ENCODE results near the gene RNGTT. TPM values are rescaled to one million over a fixed set of nuclear protein-coding genes. Genes with fewer than 3 reads are reported as not detected.

The RNGTT gene
- total and polyA plus RNA-seq, 2 experiments from 2014 or later, result 7.4 to 15.6 TPM

DNA sequence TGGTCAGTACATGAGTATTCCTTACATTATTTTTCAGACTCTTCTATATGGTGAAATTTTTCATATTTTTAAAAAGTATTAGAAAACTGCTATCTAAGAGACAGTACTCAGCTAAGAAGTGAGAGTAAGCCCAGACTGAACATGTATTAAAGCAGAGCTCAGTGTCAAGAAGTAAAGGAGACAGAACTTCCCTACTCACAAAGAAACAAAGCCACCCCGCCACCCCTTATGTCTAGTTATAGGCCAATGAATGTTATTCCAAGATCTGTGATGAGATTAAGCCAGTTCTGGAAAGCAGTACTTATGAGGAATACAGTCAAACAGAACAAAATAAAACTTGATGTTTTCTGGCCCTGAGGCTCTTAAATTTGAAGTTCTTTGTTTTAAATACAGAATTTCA is 114.5 kb downstream of the RNGTT start:
- Histone ChIP-seq H3K4me1 (ENCODE audit: insufficient read depth) (no peaks in the 10 kb centered on the region), H3K27ac (no peak overlapping the region), H2AFZ (no peak overlapping the region), H3K79me2 (no peaks in the 10 kb centered on the region), H3K9me2 (replicated peaks; ENCODE audit: insufficient read depth) (no peaks in the 10 kb centered on the region), H3K4me2 (no peak overlapping the region), H4K20me1 (ENCODE audit: insufficient read depth, poor library complexity, severe bottlenecking) (no peaks in the 10 kb centered on the region), H3K9me3 (ENCODE audit: low read depth) (no peaks in the 10 kb centered on the region), H3K4me3 (no peak overlapping the region), H3K36me3 (replicated peaks; ENCODE audit: insufficient read depth, low read depth) (peaks cover 4% of the 10 kb centered on the region), H3K27me3 (no peaks in the 10 kb centered on the region)
- no peak for DNase-seq (ENCODE audit: low spot score)
- TF ChIP-seq EZH2 (IDR thresholded peaks at IDR 0.05; ENCODE audit: borderline replicate concordance), result no peak
- TF ChIP-seq EZH2phosphoT487 (IDR thresholded peaks at IDR 0.05; ENCODE audit: low read depth, severe bottlenecking, unreplicated experiment), result no peak
- TF ChIP-seq CTCF (IDR thresholded peaks at IDR 0.05; ENCODE audit: poor library complexity), result no peak
- WGBS (ENCODE audit: low lambda C conversion rate, missing lambda C conversion rate), result 85% methylated on average over 1 of the region's 1 CpG

GRCh38 chr6:88843040-88843439 is 120.4 kb downstream of the RNGTT start:
- no peaks in the 10 kb centered on the region for H4K20me1 ChIP-seq (ENCODE audit: insufficient read depth, poor library complexity, severe bottlenecking)
- no peaks in the 10 kb centered on the region for H3K79me2 ChIP-seq
- TF ChIP-seq EZH2 (IDR thresholded peaks at IDR 0.05; ENCODE audit: borderline replicate concordance) (no peak), EZH2phosphoT487 (IDR thresholded peaks at IDR 0.05; ENCODE audit: low read depth, severe bottlenecking, unreplicated experiment) (no peak), CTCF (IDR thresholded peaks at IDR 0.05; ENCODE audit: poor library complexity) (no peak)
- H3K9me2 ChIP-seq (replicated peaks; ENCODE audit: insufficient read depth), result no peaks in the 10 kb centered on the region
- H3K4me1 ChIP-seq (ENCODE audit: insufficient read depth), result no peaks in the 10 kb centered on the region
- H3K36me3 ChIP-seq (replicated peaks; ENCODE audit: insufficient read depth, low read depth), result peaks cover 4% of the 10 kb centered on the region
- no peak for DNase-seq (ENCODE audit: low spot score)
- no peak overlapping the region for H3K4me3 ChIP-seq
- no peak overlapping the region for H3K27ac ChIP-seq
- H3K9me3 ChIP-seq (ENCODE audit: low read depth), result no peaks in the 10 kb centered on the region
- no peaks in the 10 kb centered on the region for H3K27me3 ChIP-seq
- no peak overlapping the region for H2AFZ ChIP-seq
- no peak overlapping the region for H3K4me2 ChIP-seq

DNA sequence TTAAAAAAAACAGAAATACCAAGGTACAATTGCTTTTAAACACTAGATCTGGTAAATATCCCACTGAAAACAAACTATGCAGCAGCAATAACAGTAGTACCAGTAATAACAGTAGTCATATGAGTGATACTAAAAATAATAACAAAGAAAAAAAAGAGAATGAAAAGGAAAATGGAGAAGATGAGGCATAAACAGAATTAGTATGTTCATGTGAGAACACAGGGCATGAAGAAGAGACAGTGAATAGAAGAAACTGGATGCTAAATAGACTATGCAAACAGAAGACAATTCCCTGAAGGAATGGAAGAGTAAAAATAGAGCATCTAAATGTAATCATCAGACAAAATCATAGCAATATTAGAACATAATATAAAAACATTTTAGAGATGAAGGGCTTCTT is 121.1 kb downstream of the RNGTT start:
- no peak for DNase-seq (ENCODE audit: low spot score)
- Histone ChIP-seq H3K36me3 (replicated peaks; ENCODE audit: insufficient read depth, low read depth) (peaks cover 4% of the 10 kb centered on the region), H3K4me2 (no peak overlapping the region), H4K20me1 (ENCODE audit: insufficient read depth, poor library complexity, severe bottlenecking) (no peaks in the 10 kb centered on the region), H3K79me2 (no peaks in the 10 kb centered on the region), H3K4me1 (ENCODE audit: insufficient read depth) (no peaks in the 10 kb centered on the region), H3K9me3 (ENCODE audit: low read depth) (no peaks in the 10 kb centered on the region), H3K9me2 (replicated peaks; ENCODE audit: insufficient read depth) (no peaks in the 10 kb centered on the region), H2AFZ (no peak overlapping the region), H3K27me3 (no peaks in the 10 kb centered on the region), H3K27ac (no peak overlapping the region), H3K4me3 (no peak overlapping the region)
- TF ChIP-seq CTCF (IDR thresholded peaks at IDR 0.05; ENCODE audit: poor library complexity) (no peak), EZH2 (IDR thresholded peaks at IDR 0.05; ENCODE audit: borderline replicate concordance) (no peak)

Data from hepatocyte (in vitro differentiated cells).